Stimulated activated CD8-positive, alpha-beta memory T cell treated with anti-CD3 and anti-CD28 coated beads, Interleukin-12 subunit alpha, Interleukin-12 subunit beta, amount 100 ng/mL, for 4 hours (primary cell): ENCODE measurements around the gene EHBP1L1.
A peak's percentile ranks its signal among the peaks of the same experiment; 100 is the strongest.

Experiments used
- DNase-seq: peaks from one replicate; pipeline ENCODE4 v3.0.0-alpha.2; 2020; ENCODE audit warnings: low read depth

EHBP1L1 gene

GRCh38 chr11:65546217-65546958 is 29.5 kb upstream of the EHBP1L1 start:
- DNase-seq = peak; percentile 98

- no peak for DNase-seq
These were observed 28.3 kb upstream of the EHBP1L1 start for GRCh38 chr11:65547446-65548125.

GRCh38 chr11:65548395-65548794 is 27.5 kb upstream of the EHBP1L1 start:
- no peak for DNase-seq

GRCh38 chr11:65549096-65549495 is 26.8 kb upstream of the EHBP1L1 start:
- DNase-seq = no peak

- DNase-seq = no peak
These were observed 24.1 kb upstream of the EHBP1L1 start for GRCh38 chr11:65551572-65552387.

- DNase-seq = no peak
These were observed 23.4 kb upstream of the EHBP1L1 start for GRCh38 chr11:65552388-65552951.

GRCh38 chr11:65553301-65554001 is 22.4 kb upstream of the EHBP1L1 start:
- DNase-seq = no peak

GRCh38 chr11:65554057-65554818 is 21.6 kb upstream of the EHBP1L1 start:
- DNase-seq = no peak

GRCh38 chr11:65554842-65555430 is 20.9 kb upstream of the EHBP1L1 start:
- DNase-seq = no peak

- no peak for DNase-seq
These were observed 20.1 kb upstream of the EHBP1L1 start for GRCh38 chr11:65555693-65556231.

GRCh38 chr11:65556470-65557279 is 19.2 kb upstream of the EHBP1L1 start:
- no peak for DNase-seq

- DNase-seq = no peak
These were observed 18.4 kb upstream of the EHBP1L1 start for GRCh38 chr11:65557280-65558001.

GRCh38 chr11:65558002-65558929 is 17.6 kb upstream of the EHBP1L1 start, which contains the start of gene LTBP3:
Gene LTBP3 (minus strand): TSS chr11:65558359. CDS start chr11:65557959, 400 bp downstream.
- DNase-seq = no peak

GRCh38 chr11:65558930-65559509 is 16.8 kb upstream of the EHBP1L1 start:
- no peak for DNase-seq

GRCh38 chr11:65559535-65559934 is 16.3 kb upstream of the EHBP1L1 start:
- no peak for DNase-seq

GRCh38 chr11:65559951-65560537 is 15.8 kb upstream of the EHBP1L1 start:
- no peak for DNase-seq
